IMR-90 (cell line): Measurements from ENCODE around the gene NCAPG2. TPM values are rescaled to one million over a fixed set of nuclear protein-coding genes. Genes with fewer than 3 reads are reported as not detected.

Experiments used
- ATAC-seq: fragments of 200-7000 bp; cut with Tn5 transposase; 2 replicates; pipeline ENCODE4 v1.9.1; 2020; ENCODE audit warnings: low read depth, mild to moderate bottlenecking, moderate library complexity
- BruUV-seq: library from RNA; stranded (reverse); fragments of 400-500 nt; replicated peaks from 2 replicates; lab custom pipeline; 2021; lab: Mats Ljungman, UMichigan
- CTCF ChIA-PET: fragments of 300-600 bp; formaldehyde crosslinking; extraction: SDS; loops from one replicate; lab custom pipeline; 2021; ENCODE audit warnings: antibody characterized with exemption; lab: Yijun Ruan, JAX
- POLR2A ChIA-PET: fragments of 300-600 bp; sonication (Branson Sonifier 250); formaldehyde crosslinking; loops from one replicate; lab custom pipeline; 2022; ENCODE audit warnings: antibody characterized with exemption; ENCODE audit not compliant: unreplicated experiment; lab: Charles Lee
- DNase-seq: peaks from one replicate; pipeline ENCODE4 v3.0.0; 2013
- H2AFZ ChIP-seq: replicated peaks from 2 replicates; pipeline ENCODE3; 2013; ENCODE audit warnings: low read length, mild to moderate bottlenecking; ENCODE audit not compliant: poor library complexity
- H2AK5ac ChIP-seq: 2 replicates; pipeline ENCODE4 v1.6.1; 2013; ENCODE audit warnings: low read depth, low read length, inconsistent platforms
- H2AK9ac ChIP-seq: replicated peaks from 2 replicates; pipeline ENCODE3; 2013; ENCODE audit warnings: mild to moderate bottlenecking, low read depth, low read length, moderate library complexity; ENCODE audit not compliant: poor library complexity
- H2BK120ac ChIP-seq: 2 replicates; pipeline ENCODE4 v1.6.1; 2013; ENCODE audit warnings: low read depth, low read length, inconsistent platforms
- H2BK15ac ChIP-seq: 3 replicates; pipeline ENCODE4 v1.6.1; 2013; ENCODE audit warnings: low read depth, low read length, inconsistent platforms
- H2BK20ac ChIP-seq: 2 replicates; pipeline ENCODE4 v1.6.1; 2013; ENCODE audit warnings: low read depth, mild to moderate bottlenecking, inconsistent platforms, low read length, moderate library complexity
- H2BK5ac ChIP-seq: 2 replicates; pipeline ENCODE4 v1.6.1; 2013; ENCODE audit warnings: mild to moderate bottlenecking, low read depth, low read length, inconsistent platforms; ENCODE audit not compliant: poor library complexity, severe bottlenecking
- H3K14ac ChIP-seq: replicated peaks from 2 replicates; pipeline ENCODE4 v1.6.1; 2013; ENCODE audit warnings: low read depth, low read length, inconsistent platforms
- H3K18ac ChIP-seq: 2 replicates; pipeline ENCODE4 v1.6.1; 2013; ENCODE audit warnings: low read depth, low read length, control low read depth
- H3K23ac ChIP-seq: 2 replicates; pipeline ENCODE4 v1.6.1; 2013; ENCODE audit warnings: low read depth, low read length, inconsistent platforms
- H3K27ac ChIP-seq: 2 replicates; pipeline ENCODE4 v1.5.1; 2013; ENCODE audit warnings: mild to moderate bottlenecking, control low read depth, low read length; ENCODE audit not compliant: insufficient read depth
- H3K27me3 ChIP-seq: 2 replicates; pipeline ENCODE4 v1.6.1; 2013; ENCODE audit warnings: low read length; ENCODE audit not compliant: control insufficient read depth, insufficient read depth
- H3K36me3 ChIP-seq: 2 replicates; pipeline ENCODE4 v1.6.1; 2013; ENCODE audit warnings: low read length, mixed read lengths; ENCODE audit not compliant: control insufficient read depth, insufficient read depth
- H3K4ac ChIP-seq: 2 replicates; pipeline ENCODE4 v1.6.1; 2013; ENCODE audit warnings: low read depth, low read length, inconsistent platforms
- H3K4me1 ChIP-seq: 2 replicates; pipeline ENCODE4 v1.6.1; 2013; ENCODE audit warnings: low read length, mixed read lengths; ENCODE audit not compliant: control insufficient read depth, insufficient read depth
- H3K4me2 ChIP-seq: 2 replicates; pipeline ENCODE4 v1.6.1; 2013; ENCODE audit warnings: low read depth, mild to moderate bottlenecking, control low read depth, low read length, moderate library complexity
- H3K4me3 ChIP-seq: 2 replicates; pipeline ENCODE4 v1.5.1; 2013; ENCODE audit warnings: low read depth, mild to moderate bottlenecking, control low read depth, low read length, moderate library complexity; ENCODE audit not compliant: insufficient read depth
- H3K56ac ChIP-seq: 2 replicates; pipeline ENCODE4 v1.6.1; 2013; ENCODE audit warnings: low read length, inconsistent platforms; ENCODE audit not compliant: insufficient read depth; ENCODE audit errors: extremely low read depth
- H3K79me1 ChIP-seq, 2 experiments: 2 replicates each; pipeline ENCODE4 v1.6.1; 2013; ENCODE audit warnings: low read length in 2 of 2, inconsistent platforms in 1 of 2, low read depth in 1 of 2
- H3K9ac ChIP-seq: 2 replicates; pipeline ENCODE4 v1.6.1; 2013; ENCODE audit warnings: low read depth, low read length, control low read depth
- H3K9me1 ChIP-seq: 2 replicates; pipeline ENCODE4 v1.6.1; 2013; ENCODE audit warnings: low read length, inconsistent platforms; ENCODE audit not compliant: insufficient read depth
- H3K9me3 ChIP-seq: 2 replicates; pipeline ENCODE4 v1.6.1; 2013; ENCODE audit warnings: low read length; ENCODE audit not compliant: control insufficient read depth, insufficient read depth
- H4K20me1 ChIP-seq: 2 replicates; pipeline ENCODE4 v1.6.1; 2013; ENCODE audit warnings: low read length, inconsistent platforms; ENCODE audit not compliant: insufficient read depth
- H4K5ac ChIP-seq: 2 replicates; pipeline ENCODE4 v1.6.1; 2013; ENCODE audit warnings: mild to moderate bottlenecking, low read depth, low read length, control low read depth
- H4K8ac ChIP-seq, 2 experiments: 2 replicates each; pipeline ENCODE4 v1.6.1; 2013; ENCODE audit warnings: low read depth in 2 of 2, low read length in 2 of 2, control low read depth in 1 of 2, inconsistent platforms in 1 of 2
- H4K91ac ChIP-seq: 2 replicates; pipeline ENCODE4 v1.6.1; 2013; ENCODE audit warnings: low read depth, low read length, inconsistent platforms; ENCODE audit not compliant: insufficient read depth
- WGBS, 2 experiments: methylation state at CpG; one replicate each; pipeline versions ENCODE4 v1.1.5 to v1.1.7; 2013; ENCODE audit warnings: missing lambda C conversion rate in 2 of 2; ENCODE audit not compliant: insufficient read length in 1 of 2; ENCODE audit errors: extremely low coverage in 2 of 2; 5-methylcytosine and 5-hydroxymethylcytosine counted together
- dilution Hi-C: fragments of 300-500 bp; cut with HindIII; formaldehyde crosslinking; loops from one replicate; pipeline ENCODE4 v1.14.3; 2018; ENCODE audit warnings: low sequenced_read_pairs; ENCODE audit not compliant: unreplicated experiment
- in situ Hi-C: fragments of 300-500 bp; cut with MboI; formaldehyde crosslinking; loops from 3 replicates; pipeline ENCODE4 v1.14.3; 2019; ENCODE audit warnings: low sequenced_read_pairs, inconsistent platforms, mixed read lengths
- intact Hi-C: fragments of 100-400 bp; cut with micrococcal nuclease; formaldehyde crosslinking; loops from 2 replicates; pipeline ENCODE4 v1.10.0; 2022
- polyA plus RNA-seq, 3 experiments: library from polyadenylated mRNA; depleted of rRNA; stranded (reverse); fragments of >200 nt; gene quantifications; 2 replicates each; pipeline ENCODE4 v1.2.3, GENCODE V29; 2012; ENCODE audit warnings: low replicate concordance in 1 of 3
- total RNA-seq: library from RNA; depleted of rRNA; stranded (reverse); fragments of >200 nt; gene quantifications from 2 replicates; pipeline ENCODE4 v1.2.3, GENCODE V29; 2012
- TF ChIP-seq, protein P1 (sequence below): fragments of 150-350 bp; IDR thresholded peaks from 2 replicates; pipeline ENCODE4 v1.6.1; 2017; ENCODE audit warnings: mild to moderate bottlenecking, antibody characterized with exemption, low read length, low read depth

The NCAPG2 gene
- total and polyA plus RNA-seq, 2 of the 4 experiments (the other 2 are of a cell fraction), result 25.6 to 25.8 TPM

DNA sequence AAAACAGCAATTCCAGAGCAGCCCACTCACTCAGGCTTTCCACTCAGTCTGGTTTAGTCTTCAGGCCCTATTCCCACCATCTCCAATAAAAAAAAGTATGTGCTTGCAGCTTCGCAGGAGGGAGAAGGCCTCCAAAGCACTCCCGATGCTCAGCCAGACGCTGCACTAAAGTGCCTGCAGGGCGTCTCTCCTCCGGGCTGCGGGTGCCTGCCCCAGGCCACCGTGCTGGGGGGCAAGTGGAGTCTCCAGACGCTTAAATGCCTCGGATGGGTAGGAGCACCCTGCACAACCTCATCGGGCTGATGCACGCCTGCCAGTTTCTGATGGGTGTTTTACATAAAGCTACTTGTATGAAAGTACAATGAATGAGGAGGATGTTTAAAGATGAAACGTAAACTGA is 31.3 kb upstream of the NCAPG2 start:
- DNase-seq (no peak), ATAC-seq (no peak)
- Histone ChIP-seq H3K27me3 (no peaks in the 10 kb centered on the region), H3K23ac (no peak overlapping the region), H3K4me2 (no peak overlapping the region), H2AK5ac (no peak overlapping the region), H3K18ac (no peak overlapping the region), H3K56ac (no peak overlapping the region), H3K4me1 (peaks cover 11% of the 10 kb centered on the region), H2AFZ (no peak overlapping the region), H3K4me3 (no peak overlapping the region), H3K4ac (no peak overlapping the region), H2AK9ac (no peak overlapping the region), H4K8ac (no peak overlapping the region), H3K14ac (no peak overlapping the region), H3K27ac (no peak overlapping the region), H3K9me1 (peaks cover 14% of the 10 kb centered on the region; the same call in 1 of the 2 replicates), H2BK120ac (no peak overlapping the region), H4K5ac (no peak overlapping the region), H3K9ac (no peak overlapping the region), H3K36me3 (peaks cover 31% of the 10 kb centered on the region), H3K9me3 (no peaks in the 10 kb centered on the region), H2BK15ac (no peak overlapping the region), H4K20me1 (peaks cover 9% of the 10 kb centered on the region; the same call in 1 of the 2 replicates), H4K91ac (no peak overlapping the region), H3K79me1 (peaks cover 5 to 8% of the 10 kb centered on the region in 2 experiments; a peak in 2 of 4 replicates), H2BK5ac (no peak overlapping the region), H2BK20ac (no peak overlapping the region)
- in situ Hi-C loops (no loop called here), dilution Hi-C loops (no loop called here), intact Hi-C loops (no loop called here)
- ChIA-PET POLR2A (no interaction called here), CTCF (no interaction called here)
- 92% methylated on average over 6 of the region's 12 CpGs; no CpG with 5 or more reads in 1 of the 2 experiments for WGBS, 2 experiments
- BruUV-seq, result no TSS peak
- TF ChIP-seq, protein P1, sequence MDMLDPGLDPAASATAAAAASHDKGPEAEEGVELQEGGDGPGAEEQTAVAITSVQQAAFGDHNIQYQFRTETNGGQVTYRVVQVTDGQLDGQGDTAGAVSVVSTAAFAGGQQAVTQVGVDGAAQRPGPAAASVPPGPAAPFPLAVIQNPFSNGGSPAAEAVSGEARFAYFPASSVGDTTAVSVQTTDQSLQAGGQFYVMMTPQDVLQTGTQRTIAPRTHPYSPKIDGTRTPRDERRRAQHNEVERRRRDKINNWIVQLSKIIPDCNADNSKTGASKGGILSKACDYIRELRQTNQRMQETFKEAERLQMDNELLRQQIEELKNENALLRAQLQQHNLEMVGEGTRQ, result no peak
